Breast epithelium (tissue), 3 donors: ENCODE measurements around the gene MAP2K5.

Experiments used
- CTCF ChIP-seq, 3 donors: fragments of 450-650 bp; IDR thresholded peaks; one replicate each; pipeline ENCODE4 v1.5.1; 2016 to 2017; ENCODE audit warnings: antibody characterized with exemption in 3 of 3, mild to moderate bottlenecking in 3 of 3, moderate library complexity in 3 of 3
- POLR2A ChIP-seq: fragments of 450-650 bp; IDR thresholded peaks from one replicate; pipeline ENCODE4 v1.6.1; 2016; ENCODE audit warnings: antibody characterized with exemption, mild to moderate bottlenecking, moderate library complexity
- POLR2AphosphoS5 ChIP-seq, 3 donors: sonication (generic); formaldehyde crosslinking; IDR thresholded peaks; one replicate each; pipeline ENCODE4 v1.6.1; 2017; ENCODE audit warnings: antibody characterized with exemption in 3 of 3

- TF ChIP-seq CTCF (IDR thresholded peaks at IDR 0.05) (no peak), POLR2A (no peak), POLR2AphosphoS5 (IDR thresholded peaks at IDR 0.05) (no peak)
These were observed 218.4 kb downstream of the MAP2K5 start for GRCh38 chr15:67760901-67761300.
